Testis (tissue), 2 donors: ENCODE results near the gene NPNT.

Experiments used
- CTCF ChIP-seq, 3 experiments: fragments of 450-650 bp in 2 of 3; fragments of 200-600 bp in 1 of 3; sonication (generic) in 1 of 3; IDR thresholded peaks; one replicate each; pipeline ENCODE4 v1.5.1; 2016 to 2019; ENCODE audit warnings: antibody characterized with exemption in 3 of 3, mild to moderate bottlenecking in 2 of 3, moderate library complexity in 1 of 3
- POLR2A ChIP-seq: fragments of 450-650 bp; IDR thresholded peaks from one replicate; pipeline ENCODE4 v1.6.1; 2017; ENCODE audit warnings: antibody characterized with exemption, mild to moderate bottlenecking, moderate library complexity

- no peak for TF ChIP-seq CTCF (IDR thresholded peaks at IDR 0.05)
- no peak for TF ChIP-seq POLR2A
Observed at GRCh38 chr4:105946771-105947170, 51.5 kb downstream of the NPNT start.
